NB4 (cell line): ENCODE measurements around the gene EPS8L2.

Experiments
- CTCF ChIP-seq: IDR thresholded peaks from one replicate; pipeline ENCODE4 v1.5.1; 2012; ENCODE audit warnings: low read depth, low read length
- MAX ChIP-seq: IDR thresholded peaks from 2 replicates; pipeline ENCODE4 v1.6.1; 2011; ENCODE audit warnings: low read depth, low read length
- MYC ChIP-seq: IDR thresholded peaks from 2 replicates; pipeline ENCODE4 v1.6.1; 2011; ENCODE audit warnings: low read depth, low read length
- POLR2A ChIP-seq: IDR thresholded peaks from 2 replicates; pipeline ENCODE4 v1.6.1; 2011; ENCODE audit warnings: mild to moderate bottlenecking; ENCODE audit not compliant: insufficient read length; ENCODE audit errors: extremely low read depth

- TF ChIP-seq CTCF, result no peak
- no peak for TF ChIP-seq POLR2A
- no peak for TF ChIP-seq MAX
- no peak for TF ChIP-seq MYC
These were observed 59.7 kb downstream of the EPS8L2 start for GRCh38 chr11:765802-766091.
